ENCODE measurements around the gene NRG3.

The NRG3 gene

GRCh38 chr10:82643601-82644000, 768.6 kb downstream of the NRG3 start:
- no peak overlapping the region for H3K4me3 ChIP-seq (replicated peaks; ENCODE audit: low read depth, low read length)
- no peak for DNase-seq (ENCODE audit: extremely low read depth, low read depth)
- no peak for TF ChIP-seq CTCF (IDR thresholded peaks at IDR 0.05; ENCODE audit: low read depth, low read length, missing control alignments)

DNA sequence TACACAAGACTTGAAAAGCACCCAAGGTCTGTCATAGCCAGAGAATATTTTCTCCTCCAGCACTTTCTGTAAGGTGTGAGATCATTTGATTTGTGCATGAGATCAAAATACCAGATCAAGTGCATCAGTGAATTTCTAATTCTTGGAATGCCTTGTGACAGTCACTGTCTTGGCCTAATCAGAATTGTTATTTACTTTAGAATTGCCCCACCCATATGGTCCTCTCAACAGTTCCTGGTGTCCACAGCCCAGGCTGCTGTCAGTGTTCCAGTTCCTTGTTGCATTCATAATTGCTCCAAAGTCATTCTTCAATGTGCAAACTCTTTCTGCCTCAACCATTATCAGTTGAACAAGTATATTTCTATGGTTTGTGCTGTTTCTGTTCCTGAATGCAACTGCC, 770.2 kb downstream of the NRG3 start:
- no peak overlapping the region for H3K4me3 ChIP-seq (replicated peaks; ENCODE audit: low read depth, low read length)
- no peak for DNase-seq (ENCODE audit: extremely low read depth, low read depth)
- TF ChIP-seq CTCF (IDR thresholded peaks at IDR 0.05; ENCODE audit: low read depth, low read length, missing control alignments): no peak

DNA sequence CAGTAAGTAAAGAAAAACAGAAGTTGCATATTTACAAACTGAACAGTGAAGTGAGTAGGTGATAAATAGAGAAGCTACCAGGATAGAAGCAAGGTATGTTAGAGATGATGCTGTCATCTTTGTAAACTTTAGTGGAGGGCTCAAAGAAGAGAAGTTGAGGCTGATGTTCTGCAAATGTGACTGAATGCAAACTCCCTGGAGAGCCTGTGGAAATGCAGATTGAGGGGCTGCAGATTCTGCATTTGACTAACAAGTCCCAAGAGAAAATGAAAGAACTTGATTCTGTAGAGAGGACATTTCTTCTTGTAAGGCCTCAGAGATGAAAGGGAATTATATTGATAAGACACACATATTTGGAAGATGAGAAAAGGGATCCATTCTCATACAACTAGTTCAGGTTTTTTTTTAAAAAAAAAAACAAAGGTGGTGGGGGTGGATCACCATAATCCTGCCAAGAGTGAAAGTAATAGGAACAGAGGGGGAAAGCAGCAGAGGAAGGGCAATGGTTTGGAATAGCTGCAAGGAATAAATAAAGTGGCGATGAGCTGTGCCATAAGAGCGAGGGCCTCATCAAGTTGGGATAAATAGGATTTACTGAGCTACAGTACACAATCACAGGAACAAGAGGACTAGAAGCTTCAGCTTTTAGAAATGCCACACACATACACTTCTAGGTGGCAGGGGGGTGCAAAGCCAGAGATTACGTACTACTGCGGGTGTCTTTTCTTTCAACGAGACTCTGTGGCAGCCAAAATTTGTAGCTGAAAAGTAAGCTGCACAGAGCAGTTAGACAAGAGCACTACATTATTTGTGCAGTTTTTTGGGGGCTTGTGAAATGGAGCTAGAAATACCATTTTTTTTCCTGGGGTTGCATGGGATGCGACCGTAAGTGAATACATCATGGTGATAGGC, 778.5 kb downstream of the NRG3 start:
- H3K4me3 ChIP-seq (replicated peaks; ENCODE audit: low read depth, low read length): no peak overlapping the region
- no peak for DNase-seq (ENCODE audit: extremely low read depth, low read depth)
- no peak for TF ChIP-seq CTCF (IDR thresholded peaks at IDR 0.05; ENCODE audit: low read depth, low read length, missing control alignments)

DNA sequence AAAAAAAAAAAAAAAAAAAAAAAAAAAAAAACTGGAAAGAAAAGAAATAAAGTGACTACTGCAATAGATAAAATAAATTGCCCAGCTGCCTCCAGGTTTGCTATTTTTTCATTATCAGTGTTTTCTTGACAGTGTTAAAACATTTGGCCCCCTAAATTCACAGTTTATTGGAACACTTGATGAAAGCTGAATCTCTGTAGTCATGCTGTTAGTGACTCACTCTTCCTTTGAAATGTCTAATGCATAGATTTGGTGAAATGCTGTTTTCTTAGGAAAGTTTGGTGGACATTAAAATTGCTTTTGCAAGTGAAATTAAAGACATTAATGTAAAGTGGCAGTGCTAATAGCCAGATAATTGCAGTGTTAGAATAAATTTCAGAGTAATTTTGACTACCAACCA, 785.2 kb downstream of the NRG3 start:
- DNase-seq (ENCODE audit: extremely low read depth, low read depth): no peak
- TF ChIP-seq CTCF (IDR thresholded peaks at IDR 0.05; ENCODE audit: low read depth, low read length, missing control alignments): no peak
- no peak overlapping the region for H3K4me3 ChIP-seq (replicated peaks; ENCODE audit: low read depth, low read length)

DNA sequence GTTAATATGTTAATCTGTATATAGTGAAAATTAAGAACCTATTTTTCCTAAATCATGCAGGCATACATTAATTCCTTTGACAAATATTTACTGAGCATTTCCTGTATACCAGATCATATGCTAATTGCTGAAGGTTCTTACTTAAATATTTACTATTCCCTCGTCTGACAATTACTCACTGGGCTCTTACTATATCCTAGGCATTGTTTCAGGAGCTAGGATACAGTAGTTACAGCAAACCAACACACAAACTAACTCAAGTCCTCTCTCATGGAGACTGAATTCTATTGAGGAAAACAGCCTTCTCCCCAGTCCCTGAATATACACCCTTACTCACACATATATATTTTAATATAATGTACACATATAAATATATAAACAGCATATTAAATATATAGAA, 786.0 kb downstream of the NRG3 start:
- no peak for TF ChIP-seq CTCF (IDR thresholded peaks at IDR 0.05; ENCODE audit: low read depth, low read length, missing control alignments)

GRCh38 chr10:82661701-82662100, 786.7 kb downstream of the NRG3 start:
- DNase-seq (ENCODE audit: extremely low read depth, low read depth): no peak

More for the DNA sequence above, 786.0 kb downstream of the NRG3 start:
- no peak overlapping the region for H3K4me3 ChIP-seq (replicated peaks; ENCODE audit: low read depth, low read length)
- no peak for DNase-seq (ENCODE audit: extremely low read depth, low read depth)

More at GRCh38 chr10:82661701-82662100, 786.7 kb downstream of the NRG3 start:
- no peak for TF ChIP-seq CTCF (IDR thresholded peaks at IDR 0.05; ENCODE audit: low read depth, low read length, missing control alignments)
- H3K4me3 ChIP-seq (replicated peaks; ENCODE audit: low read depth, low read length): no peak overlapping the region
